Mesothelial cell of epicardium (in vitro differentiated cells): ENCODE data around the gene SLC10A1. TPM values are rescaled to one million over a fixed set of nuclear protein-coding genes. Genes with fewer than 3 reads are reported as not detected.

ENCODE experiments used
- DNase-seq, 2 experiments: peaks; one replicate each; pipeline ENCODE4 v3.0.0; 2021; ENCODE audit warnings: low spot score in 2 of 2; ENCODE audit not compliant: unreplicated experiment in 2 of 2
- H3K27ac Mint-ChIP-seq: 2 replicates; pipeline ENCODE4 v1.8.0; 2021; ENCODE audit warnings: mixed read lengths
- H3K27me3 Mint-ChIP-seq: 2 replicates; pipeline ENCODE4 v1.8.0; 2021; ENCODE audit warnings: low read depth, mixed read lengths
- H3K36me3 Mint-ChIP-seq: 2 replicates; pipeline ENCODE4 v1.8.0; 2021; ENCODE audit warnings: mixed read lengths
- H3K4me1 Mint-ChIP-seq: 2 replicates; pipeline ENCODE4 v1.8.0; 2021; ENCODE audit warnings: mixed read lengths
- H3K4me3 Mint-ChIP-seq: 2 replicates; pipeline ENCODE4 v1.8.0; 2021; ENCODE audit warnings: mild to moderate bottlenecking, moderate library complexity, mixed read lengths
- H3K9me3 Mint-ChIP-seq: 2 replicates; pipeline ENCODE4 v1.8.0; 2021; ENCODE audit warnings: mixed read lengths
- CTCF ChIP-seq: fragments of 200-600 bp; sonication (generic); IDR thresholded peaks from one replicate; pipeline ENCODE4 v1.5.0; 2021; ENCODE audit warnings: antibody characterized with exemption; ENCODE audit not compliant: unreplicated experiment
- total RNA-seq: library from RNA; stranded (reverse); gene quantifications from 3 replicates; pipeline ENCODE4 v1.2.1, GENCODE V29; 2021

SLC10A1 gene
- not detected in 3 replicates for total RNA-seq

- H3K9me3 Mint-ChIP-seq: peaks cover 9% of the 10 kb centered on the region
- TF ChIP-seq CTCF: no peak
- DNase-seq: no peak
- H3K4me3 Mint-ChIP-seq: no peak within 1 kb of the TSS
- H3K36me3 Mint-ChIP-seq: no peaks in the 10 kb centered on the region
- no peak within 1 kb of the TSS for H3K27ac Mint-ChIP-seq
- peaks cover 26% of the 10 kb centered on the region for H3K27me3 Mint-ChIP-seq
- H3K4me1 Mint-ChIP-seq: no peaks in the 10 kb centered on the region
Observed at GRCh38 chr14:69796797-69797500, at the start of gene SLC10A1. TSS of gene SLC10A1 (minus strand) at chr14:69797241. CDS start at chr14:69797155, 86 bp downstream.

- Mint-ChIP-seq H3K4me1 (no peaks in the 10 kb centered on the region), H3K9me3 (no peaks in the 10 kb centered on the region), H3K27me3 (no peaks in the 10 kb centered on the region), H3K27ac (no peak overlapping the region), H3K36me3 (no peaks in the 10 kb centered on the region), H3K4me3 (no peak overlapping the region)
- no peak for TF ChIP-seq CTCF
- DNase-seq: no peak
Observed at GRCh38 chr14:69845787-69846186, 48.7 kb upstream of the SLC10A1 start.

GRCh38 chr14:69845050-69845581 lies 48.1 kb upstream of the SLC10A1 start:
- H3K27ac Mint-ChIP-seq: no peak overlapping the region
- no peaks in the 10 kb centered on the region for H3K36me3 Mint-ChIP-seq

GRCh38 chr14:69844171-69844570 lies 47.1 kb upstream of the SLC10A1 start:
- no peak for TF ChIP-seq CTCF
- DNase-seq: no peak
- H3K27me3 Mint-ChIP-seq: no peaks in the 10 kb centered on the region
- no peaks in the 10 kb centered on the region for H3K9me3 Mint-ChIP-seq
- H3K4me3 Mint-ChIP-seq: no peak overlapping the region
- H3K4me1 Mint-ChIP-seq: no peaks in the 10 kb centered on the region
- no peaks in the 10 kb centered on the region for H3K36me3 Mint-ChIP-seq
- H3K27ac Mint-ChIP-seq: no peak overlapping the region

More at GRCh38 chr14:69845050-69845581, 48.1 kb upstream of the SLC10A1 start:
- DNase-seq: no peak
- Mint-ChIP-seq H3K4me3 (no peak overlapping the region), H3K27me3 (no peaks in the 10 kb centered on the region), H3K9me3 (no peaks in the 10 kb centered on the region), H3K4me1 (no peaks in the 10 kb centered on the region)
- no peak for TF ChIP-seq CTCF

GRCh38 chr14:69842686-69843420 lies 45.8 kb upstream of the SLC10A1 start:
- Mint-ChIP-seq H3K36me3 (no peaks in the 10 kb centered on the region), H3K27ac (no peak overlapping the region), H3K27me3 (no peaks in the 10 kb centered on the region), H3K4me3 (no peak overlapping the region), H3K9me3 (no peaks in the 10 kb centered on the region), H3K4me1 (no peaks in the 10 kb centered on the region)
- DNase-seq: no peak
- no peak for TF ChIP-seq CTCF
